HepG2 (cell line): ENCODE data around the gene DLEC1. TPM values are rescaled to one million over a fixed set of nuclear protein-coding genes. Genes with fewer than 3 reads are reported as not detected.

Source experiments
- CSRNP2 ChIP-seq: sonication (generic); formaldehyde crosslinking; conservative IDR thresholded peaks from 2 replicates; pipeline ENCODE4 v1.8.0; 2022; ENCODE audit warnings: low read depth, missing genetic modification reagents
- FOXK1 ChIP-seq: sonication (generic); formaldehyde crosslinking; IDR thresholded peaks from 2 replicates; pipeline ENCODE4 v1.4.0; 2020; ENCODE audit warnings: low read depth, missing genetic modification reagents, borderline replicate concordance
- HCFC1 ChIP-seq: fragments of 150-350 bp; IDR thresholded peaks from 2 replicates; pipeline ENCODE4 v1.6.1; 2014; ENCODE audit warnings: low read depth, low read length
- HDAC2 ChIP-seq: sonication (generic); formaldehyde crosslinking; IDR thresholded peaks from 2 replicates; pipeline ENCODE4 v1.4.0; 2020; ENCODE audit warnings: missing genetic modification reagents
- TBX3 ChIP-seq: fragments of 450-650 bp; IDR thresholded peaks from 2 replicates; pipeline ENCODE4 v1.6.1; 2017; ENCODE audit warnings: antibody characterized with exemption, mild to moderate bottlenecking, inconsistent platforms, borderline replicate concordance
- XRCC5 ChIP-seq: fragments of 200-400 bp; formaldehyde crosslinking; optimal IDR thresholded peaks from 2 replicates; pipeline ENCODE3; 2017; ENCODE audit warnings: mild to moderate bottlenecking, low read length
- ZBTB46 ChIP-seq: sonication (generic); formaldehyde crosslinking; IDR thresholded peaks from 2 replicates; pipeline ENCODE4 v1.4.0; 2020; ENCODE audit warnings: mild to moderate bottlenecking, missing genetic modification reagents, borderline replicate concordance
- ZFP36L1 ChIP-seq: sonication (generic); formaldehyde crosslinking; IDR thresholded peaks from 2 replicates; pipeline ENCODE4 v1.8.0; 2022; ENCODE audit warnings: mild to moderate bottlenecking, missing genetic modification reagents, moderate library complexity
- ZNF280D ChIP-seq: sonication (generic); formaldehyde crosslinking; IDR thresholded peaks from 2 replicates; pipeline ENCODE4 v1.5.1; 2020; ENCODE audit warnings: mild to moderate bottlenecking, missing genetic modification reagents
- ZNF567 ChIP-seq: sonication (generic); formaldehyde crosslinking; IDR thresholded peaks from 2 replicates; pipeline ENCODE4 v1.8.1; 2023; ENCODE audit warnings: mild to moderate bottlenecking, missing genetic modification reagents, borderline replicate concordance
- ZNF639 ChIP-seq: conservative IDR thresholded peaks from 2 replicates; pipeline ENCODE4 v1.6.1; 2018; ENCODE audit warnings: missing genetic modification reagents
- ZNF687 ChIP-seq: sonication (generic); formaldehyde crosslinking; IDR thresholded peaks from 2 replicates; pipeline ENCODE4 v1.5.1; 2020; ENCODE audit warnings: mild to moderate bottlenecking, missing genetic modification reagents, moderate library complexity
- polyA plus RNA-seq, 8 experiments: library from polyadenylated mRNA; depleted of rRNA in 3 of 8; stranded (reverse) in 7 of 8; unstranded in 1 of 8; fragments of >200 nt; fragmentation: Illumina TruSeq in 4 of 8; extraction: Trizol in 4 of 8; gene quantifications; 2 replicates each; pipeline versions ENCODE4 v1.2.1 to v1.2.3, GENCODE V29; 2011 to 2016; ENCODE audit warnings: low read depth in 4 of 8, missing spikeins in 1 of 8, mixed read lengths in 1 of 8; ENCODE audit not compliant: insufficient read depth in 1 of 8
- total RNA-seq, 5 experiments: library from RNA; depleted of rRNA; stranded (reverse); fragments of >200 nt; fragmentation: Illumina TruSeq; extraction: Trizol; gene quantifications; 2 replicates each; pipeline ENCODE4 v1.2.3, GENCODE V29; 2016; ENCODE audit warnings: low read depth in 1 of 5

Gene DLEC1
- total and polyA plus RNA-seq, 2 of the 13 experiments (the other 11 are each of a cell fraction or from before 2014, with no cell fraction given), result 0.09 TPM; not detected in 1

- TF ChIP-seq ZNF687 (CRISPR knock-in tag) (peak; percentile 49), TBX3 (no peak), ZNF567 (CRISPR knock-in tag) (peak; percentile 37; the same call in 1 of the 2 replicates), ZBTB46 (CRISPR knock-in tag) (no peak), CSRNP2 (CRISPR knock-in tag) (0 out of 2 replicates have a peak, but pooled peaks have one; percentile 11), HDAC2 (CRISPR knock-in tag) (peak; percentile 49; the same call in 1 of the 2 replicates), HCFC1 (no peak), XRCC5 (peak; percentile 71), FOXK1 (CRISPR knock-in tag) (peak; percentile 33; the same call in 1 of the 2 replicates), ZNF639 (CRISPR knock-in tag) (no peak), ZNF280D (CRISPR knock-in tag) (no peak), ZFP36L1 (CRISPR knock-in tag) (no peak)
Observed at GRCh38 chr3:38003371-38003816, 35.6 kb upstream of the DLEC1 start (continued).
